Neural cell (in vitro differentiated cells): ENCODE results near the gene LSM5.

Source experiments
- EZH2 ChIP-seq: fragments of 200-600, 300-800 bp; shearing (Covaris generic), sonication (generic); IDR thresholded peaks from 2 replicates; pipeline ENCODE4 v1.6.1; 2014; ENCODE audit warnings: antibody characterized with exemption, low read length, borderline replicate concordance, mild to moderate bottlenecking; ENCODE audit not compliant: insufficient read depth, poor library complexity, severe bottlenecking
- POLR2AphosphoS5 ChIP-seq: IDR thresholded peaks from 2 replicates; pipeline ENCODE4 v1.6.1; 2012
- RAD21 ChIP-seq: fragments of 450-650 bp; conservative IDR thresholded peaks from 2 replicates; pipeline ENCODE4 v1.6.1; 2014; ENCODE audit warnings: antibody characterized with exemption, mild to moderate bottlenecking, moderate library complexity
- SMC3 ChIP-seq: fragments of 450-650 bp; conservative IDR thresholded peaks from 2 replicates; pipeline ENCODE4 v1.6.1; 2014; ENCODE audit warnings: antibody characterized with exemption, mild to moderate bottlenecking, moderate library complexity; ENCODE audit not compliant: poor library complexity
- TAF1 ChIP-seq: IDR thresholded peaks from 2 replicates; pipeline ENCODE4 v1.6.1; 2012; ENCODE audit warnings: low read depth
- TF ChIP-seq, protein P1 (sequence below): fragments of 450-650 bp; IDR thresholded peaks from 2 replicates; pipeline ENCODE4 v1.5.1; 2014; ENCODE audit warnings: antibody characterized with exemption, mild to moderate bottlenecking, moderate library complexity; ENCODE audit not compliant: poor library complexity, severe bottlenecking
- TF ChIP-seq, protein P2 (sequence below): IDR thresholded peaks from 2 replicates; pipeline ENCODE4 v1.6.1; 2012; ENCODE audit warnings: borderline replicate concordance

DNA sequence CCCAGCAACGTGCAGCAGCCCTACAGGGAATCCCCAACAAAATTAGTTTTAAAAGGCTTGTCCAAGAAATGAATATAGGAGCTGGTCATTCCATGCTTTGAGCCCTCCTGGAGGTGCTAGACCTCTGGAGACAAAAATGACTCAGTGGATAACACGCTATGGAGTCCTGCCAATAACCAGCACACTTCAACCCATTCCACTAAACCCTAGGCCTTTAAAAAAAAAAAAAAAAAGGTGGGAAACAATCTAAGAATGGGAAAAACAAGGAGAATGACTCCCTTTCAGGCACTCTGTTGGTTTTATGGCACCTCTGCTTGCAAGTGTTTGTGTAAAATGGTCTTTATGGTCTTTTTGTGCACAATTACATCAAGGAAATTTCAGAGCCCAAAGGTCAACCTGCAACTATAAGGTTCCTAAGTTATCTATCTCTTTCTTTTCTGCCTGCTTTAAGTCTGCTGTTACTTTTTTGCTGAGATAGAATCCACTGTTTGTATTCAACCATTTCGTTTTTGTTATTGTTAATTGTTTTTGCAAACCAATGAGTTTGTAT, 26.4 kb upstream of the LSM5 start:
- TF ChIP-seq, protein P1, sequence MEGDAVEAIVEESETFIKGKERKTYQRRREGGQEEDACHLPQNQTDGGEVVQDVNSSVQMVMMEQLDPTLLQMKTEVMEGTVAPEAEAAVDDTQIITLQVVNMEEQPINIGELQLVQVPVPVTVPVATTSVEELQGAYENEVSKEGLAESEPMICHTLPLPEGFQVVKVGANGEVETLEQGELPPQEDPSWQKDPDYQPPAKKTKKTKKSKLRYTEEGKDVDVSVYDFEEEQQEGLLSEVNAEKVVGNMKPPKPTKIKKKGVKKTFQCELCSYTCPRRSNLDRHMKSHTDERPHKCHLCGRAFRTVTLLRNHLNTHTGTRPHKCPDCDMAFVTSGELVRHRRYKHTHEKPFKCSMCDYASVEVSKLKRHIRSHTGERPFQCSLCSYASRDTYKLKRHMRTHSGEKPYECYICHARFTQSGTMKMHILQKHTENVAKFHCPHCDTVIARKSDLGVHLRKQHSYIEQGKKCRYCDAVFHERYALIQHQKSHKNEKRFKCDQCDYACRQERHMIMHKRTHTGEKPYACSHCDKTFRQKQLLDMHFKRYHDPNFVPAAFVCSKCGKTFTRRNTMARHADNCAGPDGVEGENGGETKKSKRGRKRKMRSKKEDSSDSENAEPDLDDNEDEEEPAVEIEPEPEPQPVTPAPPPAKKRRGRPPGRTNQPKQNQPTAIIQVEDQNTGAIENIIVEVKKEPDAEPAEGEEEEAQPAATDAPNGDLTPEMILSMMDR, result no peak
- TF ChIP-seq SMC3 (no peak), RAD21 (no peak), TAF1 (no peak), POLR2AphosphoS5 (no peak), EZH2 (no peak)
- TF ChIP-seq, protein P2, sequence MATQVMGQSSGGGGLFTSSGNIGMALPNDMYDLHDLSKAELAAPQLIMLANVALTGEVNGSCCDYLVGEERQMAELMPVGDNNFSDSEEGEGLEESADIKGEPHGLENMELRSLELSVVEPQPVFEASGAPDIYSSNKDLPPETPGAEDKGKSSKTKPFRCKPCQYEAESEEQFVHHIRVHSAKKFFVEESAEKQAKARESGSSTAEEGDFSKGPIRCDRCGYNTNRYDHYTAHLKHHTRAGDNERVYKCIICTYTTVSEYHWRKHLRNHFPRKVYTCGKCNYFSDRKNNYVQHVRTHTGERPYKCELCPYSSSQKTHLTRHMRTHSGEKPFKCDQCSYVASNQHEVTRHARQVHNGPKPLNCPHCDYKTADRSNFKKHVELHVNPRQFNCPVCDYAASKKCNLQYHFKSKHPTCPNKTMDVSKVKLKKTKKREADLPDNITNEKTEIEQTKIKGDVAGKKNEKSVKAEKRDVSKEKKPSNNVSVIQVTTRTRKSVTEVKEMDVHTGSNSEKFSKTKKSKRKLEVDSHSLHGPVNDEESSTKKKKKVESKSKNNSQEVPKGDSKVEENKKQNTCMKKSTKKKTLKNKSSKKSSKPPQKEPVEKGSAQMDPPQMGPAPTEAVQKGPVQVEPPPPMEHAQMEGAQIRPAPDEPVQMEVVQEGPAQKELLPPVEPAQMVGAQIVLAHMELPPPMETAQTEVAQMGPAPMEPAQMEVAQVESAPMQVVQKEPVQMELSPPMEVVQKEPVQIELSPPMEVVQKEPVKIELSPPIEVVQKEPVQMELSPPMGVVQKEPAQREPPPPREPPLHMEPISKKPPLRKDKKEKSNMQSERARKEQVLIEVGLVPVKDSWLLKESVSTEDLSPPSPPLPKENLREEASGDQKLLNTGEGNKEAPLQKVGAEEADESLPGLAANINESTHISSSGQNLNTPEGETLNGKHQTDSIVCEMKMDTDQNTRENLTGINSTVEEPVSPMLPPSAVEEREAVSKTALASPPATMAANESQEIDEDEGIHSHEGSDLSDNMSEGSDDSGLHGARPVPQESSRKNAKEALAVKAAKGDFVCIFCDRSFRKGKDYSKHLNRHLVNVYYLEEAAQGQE, result no peak
